ENCODE results near the gene EPS8L3.
"Not testable (repeated sequence)": the region's sequence is repeated elsewhere in the genome, so short reads cannot be mapped to it uniquely, and the experiment has no call there.

EPS8L3 gene

GRCh38 chr1:109762821-109763645 lies 690 bp downstream of the EPS8L3 start:
- DNase-seq, result no peak

- no peak for DNase-seq
These were observed 1.6 kb downstream of the EPS8L3 start for GRCh38 chr1:109762039-109762585.

- DNase-seq, result no peak
These were observed 2.3 kb downstream of the EPS8L3 start for GRCh38 chr1:109761227-109762038.

- no peak for DNase-seq
These were observed 3.0 kb downstream of the EPS8L3 start for GRCh38 chr1:109760581-109761226.

- DNase-seq, result no peak
These were observed 4.0 kb downstream of the EPS8L3 start for GRCh38 chr1:109759513-109760334.

- DNase-seq, result no peak
These were observed 5.6 kb downstream of the EPS8L3 start for GRCh38 chr1:109757936-109758786.

GRCh38 chr1:109756848-109757521 lies 6.7 kb downstream of the EPS8L3 start:
- DNase-seq, result no peak

- DNase-seq, result not testable (repeated sequence)
These were observed 7.4 kb downstream of the EPS8L3 start for GRCh38 chr1:109756325-109756724.

- no peak for DNase-seq
These were observed 9.0 kb downstream of the EPS8L3 start for GRCh38 chr1:109754738-109755137.

GRCh38 chr1:109751531-109752260 lies 12.0 kb downstream of the EPS8L3 start:
- DNase-seq, result no peak

- no peak for DNase-seq
These were observed 12.8 kb downstream of the EPS8L3 start for GRCh38 chr1:109750920-109751319.

GRCh38 chr1:109750241-109750882 lies 13.4 kb downstream of the EPS8L3 start:
- DNase-seq, result no peak

GRCh38 chr1:109749221-109749620 lies 14.5 kb downstream of the EPS8L3 start:
- DNase-seq, result no peak

GRCh38 chr1:109748311-109748710 lies 15.4 kb downstream of the EPS8L3 start:
- not testable (repeated sequence) for DNase-seq

GRCh38 chr1:109740615-109741373 lies 22.9 kb downstream of the EPS8L3 start, which contains the start of gene GSTM3:
Gene GSTM3, minus strand, starts transcription at chr1:109741038. Its CDS starts 751 bp downstream, at chr1:109740287.
- DNase-seq, result peak; percentile 82

GRCh38 chr1:109739738-109740614 lies 23.7 kb downstream of the EPS8L3 start:
- DNase-seq, result peak; percentile 85

GRCh38 chr1:109733236-109733870 lies 30.4 kb downstream of the EPS8L3 start:
- DNase-seq, result no peak
